ENCODE measurements around the gene C1orf159.
"Not testable (repeated sequence)": the region's sequence is repeated elsewhere in the genome, so short reads cannot be mapped to it uniquely, and the experiment has no call there.

C1orf159 gene

GRCh38 chr1:1081311-1082238 is 34.3 kb downstream of the C1orf159 start:
- DNase-seq (ENCODE audit: low read depth, low spot score), result no peak

GRCh38 chr1:1080951-1081310 is 35.0 kb downstream of the C1orf159 start:
- no peak for DNase-seq (ENCODE audit: low read depth, low spot score)

- no peak for DNase-seq (ENCODE audit: low read depth, low spot score)
Measured at GRCh38 chr1:1080122-1080757, 35.6 kb downstream of the C1orf159 start.

- no peak for DNase-seq (ENCODE audit: low read depth, low spot score)
Measured at GRCh38 chr1:1079408-1080121, 36.3 kb downstream of the C1orf159 start.

GRCh38 chr1:1077396-1077795 is 38.5 kb downstream of the C1orf159 start:
- DNase-seq (ENCODE audit: low read depth, low spot score), result not testable (repeated sequence)

- DNase-seq (ENCODE audit: low read depth, low spot score), result no peak
Measured at GRCh38 chr1:1075148-1075935, 40.5 kb downstream of the C1orf159 start.

GRCh38 chr1:1074631-1075147 is 41.2 kb downstream of the C1orf159 start:
- DNase-seq (ENCODE audit: low read depth, low spot score), result no peak

GRCh38 chr1:1073743-1074587 is 41.9 kb downstream of the C1orf159 start, which contains the start of gene RNF223:
Gene RNF223, minus strand, starts transcription at chr1:1074306. Its CDS starts 1,740 bp downstream, at chr1:1072566.
- DNase-seq (ENCODE audit: low read depth, low spot score), result no peak

GRCh38 chr1:1072849-1073742 is 42.8 kb downstream of the C1orf159 start:
- no peak for DNase-seq (ENCODE audit: low read depth, low spot score)

- no peak for DNase-seq (ENCODE audit: low read depth, low spot score)
Measured at GRCh38 chr1:1072299-1072848, 43.5 kb downstream of the C1orf159 start.

GRCh38 chr1:1071486-1072298 is 44.2 kb downstream of the C1orf159 start:
- no peak for DNase-seq (ENCODE audit: low read depth, low spot score)

GRCh38 chr1:1069711-1070676 is 45.9 kb downstream of the C1orf159 start:
- no peak for DNase-seq (ENCODE audit: low read depth, low spot score)

GRCh38 chr1:1069056-1069710 is 46.7 kb downstream of the C1orf159 start:
- peak; percentile 66 for DNase-seq (ENCODE audit: low read depth, low spot score)

GRCh38 chr1:1068517-1069055 is 47.3 kb downstream of the C1orf159 start:
- no peak for DNase-seq (ENCODE audit: low read depth, low spot score)

- DNase-seq (ENCODE audit: low read depth, low spot score), result no peak
Measured at GRCh38 chr1:1067860-1068516, 47.9 kb downstream of the C1orf159 start.
